Peyer's patch (tissue), 4 donors: ENCODE data around the gene ARMC9.

Source experiments
- CTCF ChIP-seq, 6 experiments: fragments of 450-650 bp in 4 of 6; fragments of 200-600 bp in 2 of 6; sonication (generic) in 1 of 6; IDR thresholded peaks; one replicate each; pipeline ENCODE4 v1.5.1; 2017 to 2019; ENCODE audit warnings: antibody characterized with exemption in 6 of 6, mild to moderate bottlenecking in 3 of 6, moderate library complexity in 1 of 6
- POLR2A ChIP-seq, 2 donors: fragments of 450-650 bp; IDR thresholded peaks; one replicate each; pipeline ENCODE4 v1.5.1; 2017; ENCODE audit warnings: antibody characterized with exemption in 2 of 2, mild to moderate bottlenecking in 2 of 2, moderate library complexity in 2 of 2

- TF ChIP-seq POLR2A (IDR thresholded peaks at IDR 0.05) (no peak), CTCF (IDR thresholded peaks at IDR 0.05) (peak in 5 of 6 experiments; percentile 6 to 36 (median 25))
These were observed 195.0 kb downstream of the ARMC9 start for GRCh38 chr2:231393149-231394131.
